Neural cell (in vitro differentiated cells): ENCODE measurements around the gene ANKS1B. TPM values are rescaled to one million over a fixed set of nuclear protein-coding genes. Genes with fewer than 3 reads are reported as not detected.

Experiments
- H2AFZ ChIP-seq: fragments of 200-600, 300-800 bp; sonication (generic), shearing (Covaris generic); 2 replicates; pipeline ENCODE4 v1.6.0; 2014; ENCODE audit warnings: low read depth, mild to moderate bottlenecking, antibody characterized with exemption, low read length, moderate library complexity
- H3F3A ChIP-seq: fragments of 200-600 bp; shearing (Covaris generic); 2 replicates; pipeline ENCODE4 v1.6.1; 2016; ENCODE audit warnings: mild to moderate bottlenecking, moderate library complexity, mixed read lengths, antibody characterized with exemption, low read length; ENCODE audit not compliant: insufficient read depth, poor library complexity, severe bottlenecking
- H3K27ac ChIP-seq: fragments of 200-600, 300-800 bp; sonication (generic), shearing (Covaris generic); 2 replicates; pipeline ENCODE4 v1.5.1; 2014; ENCODE audit warnings: mild to moderate bottlenecking, low read length, moderate library complexity
- H3K27me3 ChIP-seq: fragments of 300-800, 200-600 bp; sonication (generic), shearing (Covaris generic); 2 replicates; pipeline ENCODE4 v1.6.0; 2014; ENCODE audit warnings: mild to moderate bottlenecking, low read depth, low read length, moderate library complexity; ENCODE audit not compliant: insufficient read depth
- H3K36me3 ChIP-seq: fragments of 300-800, 200-600 bp; sonication (generic), shearing (Covaris generic); 2 replicates; pipeline ENCODE4 v1.5.1; 2014; ENCODE audit warnings: mild to moderate bottlenecking, antibody characterized with exemption, low read length, moderate library complexity; ENCODE audit not compliant: insufficient read depth
- H3K4me2 ChIP-seq: fragments of 300-800, 200-600 bp; sonication (generic), shearing (Covaris generic); 2 replicates; pipeline ENCODE4 v1.6.0; 2014; ENCODE audit warnings: mild to moderate bottlenecking, low read length
- H3K4me3 ChIP-seq: fragments of 300-800, 200-600 bp; sonication (generic), shearing (Covaris generic); 2 replicates; pipeline ENCODE4 v1.5.1; 2014; ENCODE audit warnings: mild to moderate bottlenecking, low read length, moderate library complexity
- H3K79me2 ChIP-seq: fragments of 200-600 bp; shearing (Covaris generic); replicated peaks from 2 replicates; pipeline ENCODE4 v1.6.0; 2014; ENCODE audit warnings: mild to moderate bottlenecking, low read length, moderate library complexity; ENCODE audit not compliant: insufficient read depth
- H3K9ac ChIP-seq: fragments of 300-800, 200-600 bp; sonication (generic), shearing (Covaris generic); 2 replicates; pipeline ENCODE4 v1.6.1; 2016; ENCODE audit warnings: mild to moderate bottlenecking, low read length, mixed read lengths
- H3K9me2 ChIP-seq: fragments of 200-600 bp; shearing (Covaris generic); 2 replicates; pipeline ENCODE4 v1.6.1; 2016; ENCODE audit warnings: mild to moderate bottlenecking, low read length, mixed read lengths; ENCODE audit not compliant: insufficient read depth
- H3K9me3 ChIP-seq: fragments of 200-600, 300-800 bp; sonication (generic), shearing (Covaris generic); 2 replicates; pipeline ENCODE4 v1.6.1; 2016; ENCODE audit warnings: mild to moderate bottlenecking, mixed run types, low read length, moderate library complexity, mixed read lengths
- H4K20me1 ChIP-seq: fragments of 200-600 bp; shearing (Covaris generic); 2 replicates; pipeline ENCODE4 v1.6.1; 2016; ENCODE audit warnings: mild to moderate bottlenecking, mixed run types; ENCODE audit not compliant: insufficient read depth
- CTCF ChIP-seq: fragments of 450-650 bp; IDR thresholded peaks from 2 replicates; pipeline ENCODE4 v1.5.1; 2014; ENCODE audit warnings: antibody characterized with exemption, mild to moderate bottlenecking, moderate library complexity; ENCODE audit not compliant: poor library complexity, severe bottlenecking
- EP300 ChIP-seq: fragments of 450-650 bp; conservative IDR thresholded peaks from 2 replicates; pipeline ENCODE4 v1.6.1; 2014; ENCODE audit warnings: antibody characterized with exemption, mild to moderate bottlenecking, moderate library complexity; ENCODE audit not compliant: poor library complexity, severe bottlenecking
- EZH2 ChIP-seq: fragments of 200-600, 300-800 bp; shearing (Covaris generic), sonication (generic); IDR thresholded peaks from 2 replicates; pipeline ENCODE4 v1.6.1; 2014; ENCODE audit warnings: antibody characterized with exemption, low read length, borderline replicate concordance, mild to moderate bottlenecking; ENCODE audit not compliant: insufficient read depth, poor library complexity, severe bottlenecking
- MXI1 ChIP-seq: fragments of 450-650 bp; conservative IDR thresholded peaks from 2 replicates; pipeline ENCODE4 v1.6.1; 2014; ENCODE audit warnings: antibody characterized with exemption, mild to moderate bottlenecking; ENCODE audit not compliant: poor library complexity, severe bottlenecking
- POLR2AphosphoS5 ChIP-seq: IDR thresholded peaks from 2 replicates; pipeline ENCODE4 v1.6.1; 2012
- RAD21 ChIP-seq: fragments of 450-650 bp; conservative IDR thresholded peaks from 2 replicates; pipeline ENCODE4 v1.6.1; 2014; ENCODE audit warnings: antibody characterized with exemption, mild to moderate bottlenecking, moderate library complexity
- REST ChIP-seq: IDR thresholded peaks from 2 replicates; pipeline ENCODE4 v1.6.1; 2012; ENCODE audit warnings: borderline replicate concordance
- SMC3 ChIP-seq: fragments of 450-650 bp; conservative IDR thresholded peaks from 2 replicates; pipeline ENCODE4 v1.6.1; 2014; ENCODE audit warnings: antibody characterized with exemption, mild to moderate bottlenecking, moderate library complexity; ENCODE audit not compliant: poor library complexity
- TAF1 ChIP-seq: IDR thresholded peaks from 2 replicates; pipeline ENCODE4 v1.6.1; 2012; ENCODE audit warnings: low read depth
- polyA plus RNA-seq: library from polyadenylated mRNA; depleted of rRNA; stranded (reverse); fragments of >200 nt; gene quantifications from 2 replicates; pipeline ENCODE4 v1.2.3, GENCODE V29; 2014

Gene ANKS1B
- polyA plus RNA-seq, 1 donor from 2014 or later = 65.6 TPM

GRCh38 chr12:99176871-99177270, 807.9 kb downstream of the ANKS1B start:
- Histone ChIP-seq H3F3A (no peaks in the 10 kb centered on the region), H3K4me2 (no peak overlapping the region), H3K9ac (no peak overlapping the region), H3K79me2 (no peaks in the 10 kb centered on the region), H4K20me1 (no peaks in the 10 kb centered on the region), H2AFZ (no peak overlapping the region), H3K4me3 (no peak overlapping the region), H3K9me2 (no peaks in the 10 kb centered on the region), H3K36me3 (no peaks in the 10 kb centered on the region), H3K9me3 (no peaks in the 10 kb centered on the region), H3K27me3 (no peaks in the 10 kb centered on the region), H3K27ac (no peak overlapping the region)
- TF ChIP-seq REST (no peak), RAD21 (no peak), MXI1 (no peak), POLR2AphosphoS5 (no peak), TAF1 (no peak), SMC3 (no peak), EZH2 (no peak), EP300 (no peak), CTCF (no peak)

- Histone ChIP-seq H3K9me2 (no peaks in the 10 kb centered on the region), H3K27ac (no peak overlapping the region), H3K9ac (no peak overlapping the region), H3K9me3 (no peaks in the 10 kb centered on the region), H2AFZ (no peak overlapping the region), H3K4me2 (no peak overlapping the region), H3K79me2 (no peaks in the 10 kb centered on the region), H3K4me3 (no peak overlapping the region), H4K20me1 (no peaks in the 10 kb centered on the region), H3K36me3 (no peaks in the 10 kb centered on the region), H3F3A (no peaks in the 10 kb centered on the region), H3K27me3 (no peaks in the 10 kb centered on the region)
- TF ChIP-seq SMC3 = no peak
- no peak for TF ChIP-seq EZH2
- TF ChIP-seq RAD21 = no peak
- TF ChIP-seq REST = no peak
- TF ChIP-seq CTCF = no peak
- TF ChIP-seq TAF1 = no peak
- no peak for TF ChIP-seq MXI1
- TF ChIP-seq EP300 = no peak
- no peak for TF ChIP-seq POLR2AphosphoS5
These were observed 814.3 kb downstream of the ANKS1B start for GRCh38 chr12:99170461-99170860.
